ENCODE results near the gene MYO5B.

DNA sequence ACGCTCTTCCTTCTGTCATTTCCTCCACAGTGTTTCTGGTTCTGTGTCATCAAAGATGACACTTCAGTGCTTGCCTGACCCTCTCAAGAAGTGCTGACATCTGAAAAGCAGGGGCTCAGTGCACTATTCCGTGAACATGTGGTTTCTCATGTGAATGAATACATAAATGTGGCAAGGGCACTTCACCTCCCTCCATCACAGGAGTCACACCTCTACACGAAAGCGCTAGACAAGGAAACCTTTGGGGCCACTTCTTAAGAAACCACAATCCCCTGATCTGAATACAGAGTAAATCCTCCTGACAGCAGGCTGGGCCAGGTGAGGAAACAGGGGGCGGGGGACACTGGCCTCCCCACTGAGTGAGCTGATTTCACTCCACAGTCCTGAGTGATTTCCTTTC lies 235.8 kb downstream of the MYO5B start:
- no peak for TF ChIP-seq ZNF174 (CRISPR knock-in tag; IDR thresholded peaks at IDR 0.05)
- TF ChIP-seq, protein P1, sequence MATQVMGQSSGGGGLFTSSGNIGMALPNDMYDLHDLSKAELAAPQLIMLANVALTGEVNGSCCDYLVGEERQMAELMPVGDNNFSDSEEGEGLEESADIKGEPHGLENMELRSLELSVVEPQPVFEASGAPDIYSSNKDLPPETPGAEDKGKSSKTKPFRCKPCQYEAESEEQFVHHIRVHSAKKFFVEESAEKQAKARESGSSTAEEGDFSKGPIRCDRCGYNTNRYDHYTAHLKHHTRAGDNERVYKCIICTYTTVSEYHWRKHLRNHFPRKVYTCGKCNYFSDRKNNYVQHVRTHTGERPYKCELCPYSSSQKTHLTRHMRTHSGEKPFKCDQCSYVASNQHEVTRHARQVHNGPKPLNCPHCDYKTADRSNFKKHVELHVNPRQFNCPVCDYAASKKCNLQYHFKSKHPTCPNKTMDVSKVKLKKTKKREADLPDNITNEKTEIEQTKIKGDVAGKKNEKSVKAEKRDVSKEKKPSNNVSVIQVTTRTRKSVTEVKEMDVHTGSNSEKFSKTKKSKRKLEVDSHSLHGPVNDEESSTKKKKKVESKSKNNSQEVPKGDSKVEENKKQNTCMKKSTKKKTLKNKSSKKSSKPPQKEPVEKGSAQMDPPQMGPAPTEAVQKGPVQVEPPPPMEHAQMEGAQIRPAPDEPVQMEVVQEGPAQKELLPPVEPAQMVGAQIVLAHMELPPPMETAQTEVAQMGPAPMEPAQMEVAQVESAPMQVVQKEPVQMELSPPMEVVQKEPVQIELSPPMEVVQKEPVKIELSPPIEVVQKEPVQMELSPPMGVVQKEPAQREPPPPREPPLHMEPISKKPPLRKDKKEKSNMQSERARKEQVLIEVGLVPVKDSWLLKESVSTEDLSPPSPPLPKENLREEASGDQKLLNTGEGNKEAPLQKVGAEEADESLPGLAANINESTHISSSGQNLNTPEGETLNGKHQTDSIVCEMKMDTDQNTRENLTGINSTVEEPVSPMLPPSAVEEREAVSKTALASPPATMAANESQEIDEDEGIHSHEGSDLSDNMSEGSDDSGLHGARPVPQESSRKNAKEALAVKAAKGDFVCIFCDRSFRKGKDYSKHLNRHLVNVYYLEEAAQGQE (IDR thresholded peaks at IDR 0.05; ENCODE audit: borderline replicate concordance) = no peak
- TF ChIP-seq, protein P1 (CRISPR knock-in tag; IDR thresholded peaks at IDR 0.05; ENCODE audit: low read depth) = no peak
- TF ChIP-seq ZZZ3 (IDR thresholded peaks at IDR 0.05) = no peak
- TF ChIP-seq SMARCB1 (IDR thresholded peaks at IDR 0.05; ENCODE audit: insufficient read length, low read depth) = no peak
- no peak for TF ChIP-seq TBP (optimal IDR thresholded peaks at IDR 0.05; ENCODE audit: low read depth, low read length)
- no peak for TF ChIP-seq HOXB6 (CRISPR knock-in tag; IDR thresholded peaks at IDR 0.05; ENCODE audit: borderline replicate concordance)
- no peak for TF ChIP-seq RFX5 (IDR thresholded peaks at IDR 0.05; ENCODE audit: low read depth, low read length)
